Ascending aorta (tissue), 2 donors: ENCODE measurements around the gene LCAT. TPM values are rescaled to one million over a fixed set of nuclear protein-coding genes. Genes with fewer than 3 reads are reported as not detected.
A peak's percentile ranks its signal among the peaks of the same experiment; 100 is the strongest.

Source experiments
- DNase-seq, 2 donors: peaks; one replicate each; pipeline ENCODE4 v3.0.0-alpha.2; 2019; ENCODE audit warnings: low spot score in 2 of 2
- H3K27ac ChIP-seq, 2 donors: fragments of 200-600 bp; sonication (generic); one replicate each; pipeline ENCODE4 v1.5.1; 2016 to 2017; ENCODE audit warnings: mild to moderate bottlenecking in 1 of 2
- H3K27me3 ChIP-seq: fragments of 200-600 bp; sonication (generic); one replicate; pipeline ENCODE4 v1.5.1; 2017
- H3K36me3 ChIP-seq, 2 donors: fragments of 200-600 bp; sonication (generic); one replicate each; pipeline ENCODE4 v1.5.1; 2016
- H3K4me1 ChIP-seq, 2 donors: fragments of 200-600 bp; sonication (generic); one replicate each; pipeline ENCODE4 v1.5.1; 2016 to 2017; ENCODE audit warnings: mild to moderate bottlenecking in 1 of 2
- H3K4me3 ChIP-seq, 2 donors: fragments of 200-600 bp; sonication (generic); one replicate each; pipeline ENCODE4 v1.5.1; 2016 to 2017; ENCODE audit warnings: mild to moderate bottlenecking in 1 of 2
- H3K9me3 ChIP-seq, 2 donors: fragments of 200-600 bp; sonication (generic); one replicate each; pipeline ENCODE4 v1.5.1; 2016
- CTCF ChIP-seq, 3 experiments: fragments of 200-600 bp in 2 of 3; fragments of 450-650 bp in 1 of 3; sonication (generic) in 2 of 3; IDR thresholded peaks; one replicate each; pipeline ENCODE4 v1.5.1; 2016 to 2019; ENCODE audit warnings: antibody characterized with exemption in 3 of 3, mild to moderate bottlenecking in 1 of 3, moderate library complexity in 1 of 3
- intact Hi-C: fragments of 100-400 bp; cut with DNase I; formaldehyde crosslinking; loops from one replicate; pipeline ENCODE4 v1.15.1; 2023
- total RNA-seq: library from RNA; depleted of rRNA; stranded (reverse); fragments of >200 nt; gene quantifications from one replicate; pipeline ENCODE4 v1.1.0, GENCODE V29; 2016

The LCAT gene
- total RNA-seq, 1 donor from 2014 or later: 6.6 TPM

- intact Hi-C loops: loop anchor here (1.0 to 10.0 kb wide), 5 partner anchors 33 to 408 kb away; partner anchors contain the start of genes PSKH1, RIPOR1, SLC12A4 and THAP11
- TF ChIP-seq CTCF (IDR thresholded peaks at IDR 0.05): peak in 1 of 3 experiments; percentile 14
- DNase-seq: peak; percentile 88 to 96
- Histone ChIP-seq H3K27ac (peak overlapping the region; percentile 88 to 92), H3K4me1 (peaks cover 7 to 16% of the 10 kb centered on the region in 2 donors), H3K4me3 (peak overlapping the region; percentile 65 to 85), H3K36me3 (peaks cover 0 to 16% of the 10 kb centered on the region in 2 donors), H3K9me3 (no peaks in the 10 kb centered on the region), H3K27me3 (no peaks in the 10 kb centered on the region)
Observed at GRCh38 chr16:67935402-67936123, 8.4 kb downstream of the LCAT start.

- no peak for TF ChIP-seq CTCF (IDR thresholded peaks at IDR 0.05)
- peaks cover 7 to 16% of the 10 kb centered on the region in 2 donors for H3K4me1 ChIP-seq
- H3K4me3 ChIP-seq: peak overlapping the region; percentile 65 to 85
- H3K27me3 ChIP-seq: no peaks in the 10 kb centered on the region
- intact Hi-C loops: loop anchor here (1.0 to 10.0 kb wide), 4 partner anchors 42 to 408 kb away; partner anchors contain the start of genes PSKH1, RIPOR1 and THAP11
- H3K27ac ChIP-seq: peak overlapping the region; percentile 33 to 88
- H3K9me3 ChIP-seq: no peaks in the 10 kb centered on the region
- DNase-seq: no peak
- peaks cover 3 to 17% of the 10 kb centered on the region in 2 donors for H3K36me3 ChIP-seq
Observed at GRCh38 chr16:67935101-67935401, 8.9 kb downstream of the LCAT start.

GRCh38 chr16:67934306-67935100, 9.4 kb downstream of the LCAT start:
- H3K9me3 ChIP-seq: no peaks in the 10 kb centered on the region
- DNase-seq: no peak
- TF ChIP-seq CTCF (IDR thresholded peaks at IDR 0.05): no peak
- H3K27ac ChIP-seq: no peak overlapping the region
- no peaks in the 10 kb centered on the region for H3K27me3 ChIP-seq
- peaks cover 5 to 15% of the 10 kb centered on the region in 2 donors for H3K36me3 ChIP-seq
- intact Hi-C loops: loop anchor here (1.0 to 10.0 kb wide), 4 partner anchors 41 to 407 kb away; partner anchors contain the start of genes PSKH1, RIPOR1 and THAP11
- H3K4me1 ChIP-seq: peaks cover 7 to 16% of the 10 kb centered on the region in 2 donors
- H3K4me3 ChIP-seq: peak overlapping the region; percentile 65 to 85

- no peak for TF ChIP-seq CTCF (IDR thresholded peaks at IDR 0.05)
- intact Hi-C loops: loop anchor here (2.0 to 10.0 kb wide), 2 partner anchors 91 to 209 kb away; partner anchors contain the start of gene THAP11
- H3K27me3 ChIP-seq: no peaks in the 10 kb centered on the region
Observed at GRCh38 chr16:67933805-67934204, 10.1 kb downstream of the LCAT start.

GRCh38 chr16:67932462-67932840, 11.5 kb downstream of the LCAT start:
- H3K27me3 ChIP-seq: no peaks in the 10 kb centered on the region
- peaks cover 7 to 15% of the 10 kb centered on the region in 2 donors for H3K4me1 ChIP-seq
- no peak overlapping the region for H3K4me3 ChIP-seq
- H3K36me3 ChIP-seq: peaks cover 20 to 26% of the 10 kb centered on the region in 2 donors
- intact Hi-C loops: loop anchor here (10.0 kb wide), 1 partner anchor 208 kb away; no protein-coding TSS in a partner anchor
- no peak for TF ChIP-seq CTCF (IDR thresholded peaks at IDR 0.05)
- H3K9me3 ChIP-seq: no peaks in the 10 kb centered on the region
- H3K27ac ChIP-seq: no peak overlapping the region
- DNase-seq: no peak

More at GRCh38 chr16:67933805-67934204, 10.1 kb downstream of the LCAT start:
- DNase-seq: no peak
- no peaks in the 10 kb centered on the region for H3K9me3 ChIP-seq
- no peak overlapping the region for H3K4me3 ChIP-seq
- peaks cover 7 to 16% of the 10 kb centered on the region in 2 donors for H3K4me1 ChIP-seq
- H3K27ac ChIP-seq: no peak overlapping the region
- peaks cover 10 to 19% of the 10 kb centered on the region in 2 donors for H3K36me3 ChIP-seq
